ENCODE results near the gene KDF1. TPM values are rescaled to one million over a fixed set of nuclear protein-coding genes. Genes with fewer than 3 reads are reported as not detected.

KDF1 gene
- polyA plus RNA-seq, 1 of the 3 experiments (the other 2 are of a cell fraction) = not detected

- Histone ChIP-seq H3K36me3 (replicated peaks in 1 of 2; ENCODE audit: control insufficient read depth in 1 of 2, insufficient read depth in 2 of 2, low read length in 1 of 2) (no peaks in the 10 kb centered on the region), H3K9me3 (no peaks in the 10 kb centered on the region), H3K9ac (no peak overlapping the region), H3K4me3 (ENCODE audit: low read depth in 2 of 2, low read length in 1 of 2) (no peak overlapping the region), H4K20me1 (ENCODE audit: insufficient read depth) (no peaks in the 10 kb centered on the region), H2AFZ (ENCODE audit: low read depth) (no peak overlapping the region), H3K4me1 (ENCODE audit: control insufficient read depth in 1 of 2, insufficient read depth in 2 of 2, low read depth in 1 of 2, low read length in 1 of 2) (peaks cover 0 to 8% of the 10 kb centered on the region in 2 experiments; a peak in 1 of 4 replicates), H3K27me3 (ENCODE audit: insufficient read depth) (no peaks in the 10 kb centered on the region; the same call in 1 of the 2 replicates), H3K9me2 (no peaks in the 10 kb centered on the region), H3K27ac (ENCODE audit: low read depth in 2 of 2, low read length in 1 of 2) (no peak overlapping the region), H3K79me2 (ENCODE audit: insufficient read depth) (no peaks in the 10 kb centered on the region), H3F3A (replicated peaks; ENCODE audit: insufficient read depth) (no peaks in the 10 kb centered on the region), H3K4me2 (no peak overlapping the region)
- no peak for DNase-seq
- ChIA-PET CTCF (interaction anchor here (1.0 kb wide), 1 partner anchor 12 kb away, joined by 3 read pairs; the partner anchor contains the start of gene GPATCH3), POLR2A (no interaction called here)
- WGBS (ENCODE audit: low lambda C conversion rate) = 37% methylated on average over 1 of the region's 2 CpGs
- TF ChIP-seq ZBTB33 (IDR thresholded peaks at IDR 0.05; ENCODE audit: borderline replicate concordance, low read depth) = no peak
- TF ChIP-seq YY1 (IDR thresholded peaks at IDR 0.05; ENCODE audit: low read depth) = no peak
- TF ChIP-seq REST (IDR thresholded peaks at IDR 0.05; ENCODE audit: low read depth, low read length) = no peak
- no peak for TF ChIP-seq RCOR1 (IDR thresholded peaks at IDR 0.05; ENCODE audit: low read length)
Observed at GRCh38 chr1:26912147-26912490, 48.1 kb downstream of the KDF1 start.

GRCh38 chr1:26911399-26912146, 48.7 kb downstream of the KDF1 start:
- ChIA-PET CTCF (interaction anchor here (1.0 kb wide), 1 partner anchor 12 kb away, joined by 3 read pairs; the partner anchor contains the start of gene GPATCH3), POLR2A (no interaction called here)
- Histone ChIP-seq H3K4me3 (ENCODE audit: low read depth in 2 of 2, low read length in 1 of 2) (no peak overlapping the region), H3K79me2 (ENCODE audit: insufficient read depth) (no peaks in the 10 kb centered on the region), H3K9me3 (no peaks in the 10 kb centered on the region), H3K4me1 (ENCODE audit: control insufficient read depth in 1 of 2, insufficient read depth in 2 of 2, low read depth in 1 of 2, low read length in 1 of 2) (peaks cover 0 to 8% of the 10 kb centered on the region in 2 experiments; a peak in 1 of 4 replicates), H3F3A (replicated peaks; ENCODE audit: insufficient read depth) (no peaks in the 10 kb centered on the region), H4K20me1 (ENCODE audit: insufficient read depth) (no peaks in the 10 kb centered on the region), H3K4me2 (no peak overlapping the region), H3K36me3 (replicated peaks in 1 of 2; ENCODE audit: control insufficient read depth in 1 of 2, insufficient read depth in 2 of 2, low read length in 1 of 2) (no peaks in the 10 kb centered on the region), H3K9me2 (no peaks in the 10 kb centered on the region), H3K27ac (ENCODE audit: low read depth in 2 of 2, low read length in 1 of 2) (no peak overlapping the region), H3K9ac (no peak overlapping the region), H3K27me3 (ENCODE audit: insufficient read depth) (no peaks in the 10 kb centered on the region; the same call in 1 of the 2 replicates), H2AFZ (ENCODE audit: low read depth) (no peak overlapping the region)
- TF ChIP-seq JUND (IDR thresholded peaks at IDR 0.05) (no peak), MXI1 (IDR thresholded peaks at IDR 0.05; ENCODE audit: low read depth, low read length) (no peak)
- WGBS (ENCODE audit: low lambda C conversion rate) = 67% methylated on average over 8 of the region's 8 CpGs
- DNase-seq = no peak
